Measurements from ENCODE around the gene REXO2. TPM values are rescaled to one million over a fixed set of nuclear protein-coding genes. Genes with fewer than 3 reads are reported as not detected.
A peak's percentile ranks its signal among the peaks of the same experiment; 100 is the strongest.

REXO2 gene
- total RNA-seq, result 100 to 1,000 TPM in 3 of 4 donors, 10 to 100 TPM in 1; 78.4 to 114 (median 104) TPM

- 0 to 1% methylated on average over 37 to 42 of the region's 64 CpGs for WGBS, 2 donors
- no peak for TF ChIP-seq CTCF (IDR thresholded peaks at IDR 0.05)
- TF ChIP-seq POLR2A (IDR thresholded peaks at IDR 0.05), result no peak
- intact Hi-C loops (cut with DNase I; ENCODE audit: low total_unique reads), result no loop called here
- H3K4me3 ChIP-seq (ENCODE audit: low read depth, poor library complexity, severe bottlenecking), result peak within 1 kb of the TSS; percentile 94
- DNase-seq (ENCODE audit: low spot score in 2 of 2), result peak; percentile 96 to 99
Measured at GRCh38 chr11:114439229-114440120, at the start of gene REXO2. Gene REXO2, plus strand, starts transcription at chr11:114439467. Its CDS starts 62 bp downstream, at chr11:114439529.

GRCh38 chr11:114392735-114393667 lies 46.3 kb upstream of the REXO2 start:
- H3K4me3 ChIP-seq (ENCODE audit: low read depth, poor library complexity, severe bottlenecking), result no peak overlapping the region
- intact Hi-C loops (cut with DNase I; ENCODE audit: low total_unique reads), result no loop called here
- no peak for TF ChIP-seq CTCF (IDR thresholded peaks at IDR 0.05)
- TF ChIP-seq POLR2A (IDR thresholded peaks at IDR 0.05), result no peak
- no peak for DNase-seq (ENCODE audit: low spot score in 2 of 2)
- 83 to 85% methylated on average over 4 of the region's 4 CpGs for WGBS, 2 donors

- intact Hi-C loops (cut with DNase I; ENCODE audit: low total_unique reads), result no loop called here
- WGBS, 2 donors, result 32 to 63% methylated on average over 3 of the region's 3 CpGs
- no peak for TF ChIP-seq CTCF (IDR thresholded peaks at IDR 0.05)
- no peak for TF ChIP-seq POLR2A (IDR thresholded peaks at IDR 0.05)
- DNase-seq (ENCODE audit: low spot score in 2 of 2), result no peak
- no peak overlapping the region for H3K4me3 ChIP-seq (ENCODE audit: low read depth, poor library complexity, severe bottlenecking)
Measured at GRCh38 chr11:114395736-114396135, 43.5 kb upstream of the REXO2 start.

GRCh38 chr11:114396916-114397315 lies 42.4 kb upstream of the REXO2 start:
- TF ChIP-seq POLR2A (IDR thresholded peaks at IDR 0.05), result no peak
- TF ChIP-seq CTCF (IDR thresholded peaks at IDR 0.05), result no peak
- intact Hi-C loops (cut with DNase I; ENCODE audit: low total_unique reads), result no loop called here
- no peak for DNase-seq (ENCODE audit: low spot score in 2 of 2)
- H3K4me3 ChIP-seq (ENCODE audit: low read depth, poor library complexity, severe bottlenecking), result no peak overlapping the region

GRCh38 chr11:114397349-114397982 lies 41.8 kb upstream of the REXO2 start:
- TF ChIP-seq POLR2A (IDR thresholded peaks at IDR 0.05) (no peak), CTCF (IDR thresholded peaks at IDR 0.05) (no peak)
- intact Hi-C loops (cut with DNase I; ENCODE audit: low total_unique reads), result no loop called here
- no peak overlapping the region for H3K4me3 ChIP-seq (ENCODE audit: low read depth, poor library complexity, severe bottlenecking)
- WGBS, 2 donors, result 75 to 76% methylated on average over 2 of the region's 2 CpGs
- no peak for DNase-seq (ENCODE audit: low spot score in 2 of 2)
